Esophagus muscularis mucosa (tissue), 4 donors: ENCODE results near the gene KDM1A. TPM values are rescaled to one million over a fixed set of nuclear protein-coding genes. Genes with fewer than 3 reads are reported as not detected.
"Not testable (repeated sequence)": the region's sequence is repeated elsewhere in the genome, so short reads cannot be mapped to it uniquely, and the experiment has no call there.

Experiments
- DNase-seq: peaks from one replicate; pipeline ENCODE4 v3.0.0-alpha.2; 2017; ENCODE audit errors: extremely low spot score
- H3K27ac ChIP-seq, 4 donors: fragments of 200-600 bp; sonication (generic); replicated peaks in 1 of 4; 1 replicate in 3 of 4; 2 replicates in 1 of 4; pipeline ENCODE4 v1.5.1; 2016 to 2019; ENCODE audit warnings: mild to moderate bottlenecking in 1 of 4
- H3K27me3 ChIP-seq, 4 donors: fragments of 200-600 bp; sonication (generic); one replicate each; pipeline versions ENCODE4 v1.5.1 to v1.6.0; 2016 to 2019
- H3K36me3 ChIP-seq, 4 donors: fragments of 200-600 bp; sonication (generic); one replicate each; pipeline ENCODE4 v1.5.1; 2016 to 2019
- H3K4me1 ChIP-seq, 4 donors: fragments of 200-600 bp; sonication (generic); one replicate each; pipeline ENCODE4 v1.5.1; 2016 to 2019
- H3K4me3 ChIP-seq, 4 donors: fragments of 200-600 bp; sonication (generic); 1 replicate in 2 of 4; 2 replicates in 2 of 4; pipeline ENCODE4 v1.5.1; 2016 to 2019; ENCODE audit warnings: mild to moderate bottlenecking in 4 of 4, moderate library complexity in 1 of 4
- H3K9me3 ChIP-seq, 4 donors: fragments of 200-600 bp; sonication (generic); 1 replicate in 3 of 4; 2 replicates in 1 of 4; pipeline ENCODE4 v1.5.1; 2016 to 2019
- EP300 ChIP-seq: sonication (generic); formaldehyde crosslinking; IDR thresholded peaks from one replicate; pipeline ENCODE4 v1.6.1; 2017; ENCODE audit warnings: antibody characterized with exemption
- POLR2A ChIP-seq: fragments of 450-650 bp; IDR thresholded peaks from one replicate; pipeline ENCODE4 v1.6.1; 2017; ENCODE audit warnings: antibody characterized with exemption, moderate library complexity, mild to moderate bottlenecking, low read depth
- POLR2AphosphoS5 ChIP-seq, 2 donors: sonication (generic); formaldehyde crosslinking; IDR thresholded peaks; one replicate each; pipeline ENCODE4 v1.6.1; 2017; ENCODE audit warnings: antibody characterized with exemption in 2 of 2
- WGBS: methylation state at CpG from one replicate; pipeline ENCODE4 v1.1.5; 2018; 5-methylcytosine and 5-hydroxymethylcytosine counted together
- intact Hi-C: fragments of 100-400 bp; cut with DNase I; formaldehyde crosslinking; loops from one replicate; pipeline ENCODE4 v1.15.1; 2023
- total RNA-seq, 4 donors: library from RNA; depleted of rRNA; stranded (reverse); fragments of >200 nt; gene quantifications; one replicate each; pipeline versions ENCODE4 v1.1.0 to v1.2.1, GENCODE V29; 2016
- TF ChIP-seq, protein P1 (sequence below), 3 experiments: fragments of 200-600 bp in 2 of 3; fragments of 450-650 bp in 1 of 3; sonication (generic) in 2 of 3; IDR thresholded peaks; one replicate each; pipeline ENCODE4 v1.5.1; 2017 to 2019; ENCODE audit warnings: antibody characterized with exemption in 3 of 3, mild to moderate bottlenecking in 2 of 3, moderate library complexity in 1 of 3

The KDM1A gene
- total RNA-seq, 4 donors from 2014 or later, result 39.0 to 70.2 (median 51.1) TPM

DNA sequence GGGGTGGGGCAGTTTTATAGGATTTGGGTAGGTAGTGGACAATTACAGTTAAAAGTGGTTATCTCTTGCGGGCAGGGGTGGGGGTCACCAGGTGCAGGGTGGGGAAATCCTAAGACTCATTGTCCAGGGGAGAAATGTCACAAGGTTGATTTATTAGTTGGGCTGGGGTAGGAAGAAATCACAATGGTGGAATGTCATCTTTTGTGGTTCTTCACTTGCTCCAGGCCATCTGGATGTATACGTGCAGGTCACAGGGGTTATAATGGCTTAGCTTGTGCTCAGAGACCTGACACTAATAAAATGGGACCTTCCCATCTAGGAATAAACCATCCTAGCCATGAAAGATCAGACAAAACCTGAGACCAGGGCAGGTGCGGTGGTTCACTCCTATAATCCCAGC lies 15.2 kb upstream of the KDM1A start:
- DNase-seq, result no peak
- H3K36me3 ChIP-seq, result no peaks in the 10 kb centered on the region
- peaks cover 0 to 11% (median 0%) of the 10 kb centered on the region in 4 donors for H3K27me3 ChIP-seq
- H3K27ac ChIP-seq, result no peak overlapping the region
- no peaks in the 10 kb centered on the region for H3K4me1 ChIP-seq
- TF ChIP-seq POLR2A (no peak), EP300 (no peak), POLR2AphosphoS5 (IDR thresholded peaks at IDR 0.05) (no peak)
- TF ChIP-seq, protein P1, sequence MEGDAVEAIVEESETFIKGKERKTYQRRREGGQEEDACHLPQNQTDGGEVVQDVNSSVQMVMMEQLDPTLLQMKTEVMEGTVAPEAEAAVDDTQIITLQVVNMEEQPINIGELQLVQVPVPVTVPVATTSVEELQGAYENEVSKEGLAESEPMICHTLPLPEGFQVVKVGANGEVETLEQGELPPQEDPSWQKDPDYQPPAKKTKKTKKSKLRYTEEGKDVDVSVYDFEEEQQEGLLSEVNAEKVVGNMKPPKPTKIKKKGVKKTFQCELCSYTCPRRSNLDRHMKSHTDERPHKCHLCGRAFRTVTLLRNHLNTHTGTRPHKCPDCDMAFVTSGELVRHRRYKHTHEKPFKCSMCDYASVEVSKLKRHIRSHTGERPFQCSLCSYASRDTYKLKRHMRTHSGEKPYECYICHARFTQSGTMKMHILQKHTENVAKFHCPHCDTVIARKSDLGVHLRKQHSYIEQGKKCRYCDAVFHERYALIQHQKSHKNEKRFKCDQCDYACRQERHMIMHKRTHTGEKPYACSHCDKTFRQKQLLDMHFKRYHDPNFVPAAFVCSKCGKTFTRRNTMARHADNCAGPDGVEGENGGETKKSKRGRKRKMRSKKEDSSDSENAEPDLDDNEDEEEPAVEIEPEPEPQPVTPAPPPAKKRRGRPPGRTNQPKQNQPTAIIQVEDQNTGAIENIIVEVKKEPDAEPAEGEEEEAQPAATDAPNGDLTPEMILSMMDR (IDR thresholded peaks at IDR 0.05), result no peak
- intact Hi-C loops, result no loop called here
- H3K9me3 ChIP-seq, result peaks cover 0 to 5% (median 0%) of the 10 kb centered on the region in 4 donors
- 86% methylated on average over 3 of the region's 3 CpGs for WGBS
- no peak overlapping the region for H3K4me3 ChIP-seq

DNA sequence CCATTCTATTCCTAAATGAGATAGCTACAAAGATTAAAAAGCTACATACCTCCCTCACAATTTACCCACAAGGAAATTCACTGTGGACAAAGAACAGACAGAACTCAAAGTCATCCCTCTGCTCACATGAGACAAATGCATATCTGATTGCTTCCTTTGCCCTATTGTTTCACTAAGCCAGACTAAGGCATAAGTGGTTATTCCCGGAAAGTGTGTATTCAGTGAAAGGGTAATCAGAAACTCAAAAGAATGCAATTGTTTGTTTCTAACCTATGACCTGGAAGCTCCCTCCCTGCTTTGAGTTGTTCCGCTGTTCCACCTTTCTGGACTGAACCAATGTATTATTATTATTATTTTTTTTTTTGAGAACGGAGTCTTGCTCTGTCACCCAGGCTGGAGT lies 14.5 kb upstream of the KDM1A start:
- 64% methylated on average over 3 of the region's 3 CpGs for WGBS
- H3K36me3 ChIP-seq, intact Hi-C loops: not testable (repeated sequence)

DNA sequence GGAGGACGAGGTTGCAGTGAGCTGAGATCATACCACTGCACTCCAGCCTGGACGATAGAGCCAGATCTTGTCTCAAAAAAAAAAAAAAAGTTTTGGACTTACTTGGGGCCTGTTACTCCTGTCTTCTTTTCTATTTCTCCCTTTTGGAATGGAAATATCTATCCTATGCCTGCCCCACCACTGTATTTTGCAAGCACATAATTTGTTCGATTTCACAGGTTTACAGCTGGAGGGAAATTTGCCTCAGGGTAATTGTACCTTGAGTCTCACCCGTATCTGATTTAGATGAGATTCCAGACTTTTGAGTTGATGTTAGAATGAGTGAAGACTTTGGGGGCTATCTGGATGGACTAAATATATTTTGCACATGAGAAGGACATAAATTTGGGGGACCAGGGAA lies 12.2 kb upstream of the KDM1A start:
- no peak overlapping the region for H3K4me3 ChIP-seq
- intact Hi-C loops, result no loop called here
- TF ChIP-seq, protein P1 (IDR thresholded peaks at IDR 0.05), result no peak
- TF ChIP-seq POLR2AphosphoS5 (IDR thresholded peaks at IDR 0.05) (no peak), EP300 (no peak), POLR2A (no peak)
- H3K27ac ChIP-seq, result no peak overlapping the region
- no peaks in the 10 kb centered on the region for H3K36me3 ChIP-seq
- 91% methylated on average over 4 of the region's 4 CpGs for WGBS
- H3K9me3 ChIP-seq, result no peaks in the 10 kb centered on the region
- H3K4me1 ChIP-seq, result no peaks in the 10 kb centered on the region
- DNase-seq, result no peak
- peaks cover 0 to 6% (median 0%) of the 10 kb centered on the region in 4 donors for H3K27me3 ChIP-seq

More for the DNA sequence above, 14.5 kb upstream of the KDM1A start:
- not testable (repeated sequence) for DNase-seq, H3K27ac ChIP-seq, H3K4me1 ChIP-seq, H3K4me3 ChIP-seq, H3K9me3 ChIP-seq
- peaks cover 0 to 11% (median 0%) of the 10 kb centered on the region in 4 donors for H3K27me3 ChIP-seq

DNA sequence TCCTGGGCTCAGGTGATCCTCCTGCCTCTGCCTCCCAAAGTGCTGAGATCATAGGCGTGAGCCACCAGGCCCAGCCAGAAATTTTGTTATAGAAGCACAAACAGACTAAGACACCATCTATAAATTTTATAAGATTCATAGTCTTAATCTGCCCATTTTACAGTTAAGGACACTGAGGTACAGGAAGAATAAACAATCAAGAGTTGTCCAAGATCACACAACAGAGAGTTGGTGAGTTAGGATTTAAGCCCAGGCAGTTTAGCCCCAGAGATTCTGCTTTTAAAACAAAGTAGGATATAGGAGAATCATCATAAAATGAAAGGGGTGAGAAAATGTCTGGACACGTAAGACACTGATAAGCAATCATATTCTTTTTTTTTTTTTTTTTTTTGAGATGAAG lies 10.4 kb upstream of the KDM1A start:
- intact Hi-C loops, result no loop called here
- H3K27me3 ChIP-seq, result no peaks in the 10 kb centered on the region
- H3K36me3 ChIP-seq, result no peaks in the 10 kb centered on the region
- 84% methylated on average over 2 of the region's 2 CpGs for WGBS
- no peaks in the 10 kb centered on the region for H3K4me1 ChIP-seq
- DNase-seq, result peak; percentile 12
- no peak overlapping the region for H3K4me3 ChIP-seq
- no peak for TF ChIP-seq EP300
- TF ChIP-seq POLR2A, result no peak
- TF ChIP-seq POLR2AphosphoS5 (IDR thresholded peaks at IDR 0.05), result no peak
- no peak overlapping the region for H3K27ac ChIP-seq
- no peaks in the 10 kb centered on the region for H3K9me3 ChIP-seq

DNA sequence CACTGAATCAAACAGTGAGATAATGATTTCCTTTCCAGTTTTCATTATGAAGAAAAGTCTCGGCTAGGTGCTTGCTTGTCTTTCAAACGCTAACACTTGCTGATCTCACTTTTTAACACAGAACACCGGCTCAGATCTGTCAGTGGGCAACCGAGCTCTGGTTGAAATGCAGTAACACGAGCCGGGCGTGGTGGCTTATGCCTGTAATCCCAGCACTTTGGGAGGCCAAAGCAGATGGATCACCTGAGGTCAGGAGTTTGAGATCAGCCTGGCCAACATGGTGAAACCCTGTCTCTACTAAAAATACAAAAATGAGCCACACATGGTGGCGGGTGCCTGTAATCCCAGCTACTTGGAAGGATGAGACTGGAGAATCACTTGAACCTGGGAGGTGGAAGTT lies 9.2 kb upstream of the KDM1A start:
- H3K27me3 ChIP-seq, intact Hi-C loops, H3K9me3 ChIP-seq, DNase-seq, H3K4me1 ChIP-seq, H3K4me3 ChIP-seq, H3K27ac ChIP-seq, H3K36me3 ChIP-seq: not testable (repeated sequence)
- WGBS, result 85% methylated on average over 8 of the region's 8 CpGs

DNA sequence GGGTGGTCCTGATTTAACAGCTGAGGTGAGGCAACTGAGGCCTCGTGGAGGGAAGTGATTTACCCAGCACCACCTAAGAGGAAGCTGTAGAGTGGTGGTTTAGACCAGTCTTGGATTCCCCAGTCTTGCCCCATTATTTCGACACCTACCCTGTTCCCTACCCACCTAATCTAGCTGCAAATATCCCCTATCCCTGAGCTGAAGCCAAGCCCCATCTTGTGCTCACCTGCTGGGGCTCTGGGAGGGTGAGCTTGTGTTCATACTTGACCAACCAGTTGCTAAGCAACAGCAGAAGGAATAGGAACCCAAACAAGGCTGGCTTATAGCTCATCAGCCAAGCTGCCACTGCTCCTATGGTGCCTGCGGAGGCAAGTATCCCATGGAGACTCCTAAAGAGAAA lies 5.6 kb upstream of the KDM1A start:
- Histone ChIP-seq H3K9me3 (no peaks in the 10 kb centered on the region), H3K36me3 (no peaks in the 10 kb centered on the region), H3K27me3 (no peaks in the 10 kb centered on the region), H3K27ac (no peak overlapping the region), H3K4me3 (no peak overlapping the region), H3K4me1 (peaks cover 0 to 5% (median 4%) of the 10 kb centered on the region in 4 donors)
- DNase-seq, result no peak
- 75% methylated on average over 3 of the region's 3 CpGs for WGBS
- intact Hi-C loops, result no loop called here
- TF ChIP-seq POLR2AphosphoS5 (IDR thresholded peaks at IDR 0.05), result no peak

DNA sequence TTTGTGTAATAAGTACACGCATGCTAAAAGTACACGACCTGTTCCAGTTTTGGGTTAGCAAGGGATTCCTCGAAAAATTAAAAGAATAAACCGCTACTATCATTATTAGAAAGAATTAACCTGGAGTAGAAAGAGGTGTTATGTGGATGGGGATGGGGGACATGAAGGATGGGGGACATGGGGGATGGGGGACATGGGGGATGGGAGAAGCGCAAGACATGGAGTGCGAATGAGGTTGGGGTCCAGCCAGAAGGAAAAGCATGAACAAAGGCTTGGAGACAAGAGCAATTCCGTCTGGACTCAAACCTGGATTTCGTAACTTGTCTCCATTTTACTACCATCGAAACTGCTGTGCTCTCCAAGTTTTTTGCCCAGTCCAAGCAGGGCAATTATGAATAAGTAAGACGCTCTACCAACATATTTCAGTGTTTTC lies 591 bp upstream of the KDM1A start:
- peaks cover 12 to 24% (median 17%) of the 10 kb centered on the region in 4 donors for H3K4me1 ChIP-seq
- no peaks in the 10 kb centered on the region for H3K9me3 ChIP-seq
- 37% methylated on average over 10 of the region's 10 CpGs for whole genome bisulfite sequencing
- intact Hi-C loops, result no loop called here
- no peaks in the 10 kb centered on the region for H3K27me3 ChIP-seq
- H3K4me3 ChIP-seq, result peak overlapping the region; percentile 79 to 99 (median 95)
- TF ChIP-seq EP300 (no peak), POLR2A (no peak), POLR2AphosphoS5 (IDR thresholded peaks at IDR 0.05) (no peak)
- TF ChIP-seq, protein P1 (IDR thresholded peaks at IDR 0.05), result no peak
- H3K36me3 ChIP-seq, result no peaks in the 10 kb centered on the region
- H3K27ac ChIP-seq, result peak overlapping the region; percentile 91 to 95 (median 93)
- no peak for DNase-seq
